Activated T-cell treated with anti-CD3 and anti-CD28 coated beads, Interleukin-2, amount 50 U/mL, for 24 hours (primary cell): Measurements from ENCODE around the gene SESN2.
A peak's percentile ranks its signal among the peaks of the same experiment; 100 is the strongest.
"Not testable (repeated sequence)": the region's sequence is repeated elsewhere in the genome, so short reads cannot be mapped to it uniquely, and the experiment has no call there.

Experiments used
- DNase-seq: peaks from one replicate; pipeline ENCODE4 v3.0.0-alpha.2; 2020
- H3K27ac Mint-ChIP-seq: 2 replicates; pipeline ENCODE4 v1.8.0; 2020; ENCODE audit warnings: mild to moderate bottlenecking, mixed read lengths
- H3K27me3 Mint-ChIP-seq: 2 replicates; pipeline ENCODE4 v1.8.0; 2020; ENCODE audit warnings: mixed read lengths
- H3K36me3 Mint-ChIP-seq: 2 replicates; pipeline ENCODE4 v1.8.0; 2020; ENCODE audit warnings: low read depth, mixed read lengths
- H3K4me1 Mint-ChIP-seq: 2 replicates; pipeline ENCODE4 v1.8.0; 2020; ENCODE audit warnings: low read depth, mixed read lengths
- H3K4me3 Mint-ChIP-seq: 2 replicates; pipeline ENCODE4 v1.8.0; 2020; ENCODE audit warnings: mild to moderate bottlenecking, moderate library complexity, mixed read lengths
- H3K9me3 Mint-ChIP-seq: 2 replicates; pipeline ENCODE4 v1.8.0; 2020; ENCODE audit warnings: mixed read lengths

Gene SESN2

DNA sequence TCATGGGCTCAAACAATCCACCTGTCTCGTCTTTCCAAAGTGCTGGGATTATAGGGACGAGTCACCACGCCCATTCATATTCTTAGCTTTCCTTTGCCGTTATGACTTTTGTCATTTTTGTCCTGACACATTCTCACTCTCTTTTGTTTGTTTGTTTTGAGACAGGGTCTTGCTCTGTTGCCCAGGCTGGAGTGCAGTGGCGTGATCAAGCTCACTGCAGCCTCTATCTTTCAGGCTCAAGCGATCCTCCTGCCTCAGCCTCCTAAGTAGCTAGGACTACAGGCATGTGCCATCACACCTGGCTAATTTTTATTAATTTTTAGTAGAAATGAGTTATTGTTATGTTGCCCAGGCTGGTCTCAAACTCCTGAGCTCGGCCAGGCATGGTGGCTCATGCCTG, 57.7 kb downstream of the SESN2 start:
- no peaks in the 10 kb centered on the region for H3K36me3 Mint-ChIP-seq
- H3K4me1 Mint-ChIP-seq, result no peaks in the 10 kb centered on the region
- H3K27me3 Mint-ChIP-seq, result no peaks in the 10 kb centered on the region
- no peak for DNase-seq
- H3K4me3 Mint-ChIP-seq, result no peak overlapping the region
- H3K9me3 Mint-ChIP-seq, result no peaks in the 10 kb centered on the region
- no peak overlapping the region for H3K27ac Mint-ChIP-seq

DNA sequence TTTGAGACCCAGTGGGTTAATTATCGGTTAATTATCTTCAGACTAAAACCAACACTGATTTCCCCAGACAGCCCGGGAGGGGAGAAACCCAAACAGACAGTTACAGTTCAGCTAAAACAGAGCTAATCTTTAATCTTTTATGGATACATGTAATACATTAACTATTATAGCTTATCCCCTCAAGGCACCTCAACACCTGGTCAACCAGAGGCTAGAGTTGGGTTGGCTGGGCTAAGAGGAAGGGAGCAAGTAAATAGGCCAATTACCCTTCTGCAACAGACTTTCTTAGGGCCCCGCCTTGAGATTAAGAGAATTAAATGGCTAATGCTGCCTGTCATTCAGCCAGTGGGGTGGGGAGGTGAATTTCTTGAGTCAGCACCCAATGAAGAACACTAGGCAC, 62.9 kb downstream of the SESN2 start:
- H3K27me3 Mint-ChIP-seq, result no peaks in the 10 kb centered on the region
- H3K4me3 Mint-ChIP-seq, result no peak overlapping the region
- no peaks in the 10 kb centered on the region for H3K9me3 Mint-ChIP-seq
- H3K4me1 Mint-ChIP-seq, result peaks cover 4% of the 10 kb centered on the region
- H3K27ac Mint-ChIP-seq, result no peak overlapping the region
- H3K36me3 Mint-ChIP-seq, result no peaks in the 10 kb centered on the region
- DNase-seq, result no peak

DNA sequence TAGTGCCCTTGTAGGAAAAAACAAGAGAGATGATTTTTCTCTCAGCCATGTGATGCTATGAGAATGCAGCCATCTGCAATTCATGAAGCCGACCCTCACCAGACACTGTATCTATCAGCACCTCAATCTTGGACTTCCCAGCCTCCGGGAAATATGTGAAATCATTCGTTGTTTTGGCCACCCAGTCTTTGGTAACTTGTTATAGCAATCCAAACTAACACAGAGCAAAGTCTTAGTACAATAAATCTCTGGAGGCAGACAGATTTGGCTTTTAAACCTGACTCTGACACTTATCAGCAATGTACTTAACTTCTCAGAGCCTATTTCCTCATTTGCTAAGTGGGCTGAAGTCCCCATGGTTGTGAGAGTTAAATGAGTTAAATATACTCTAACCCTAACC, 64.4 kb downstream of the SESN2 start:
- H3K4me3 Mint-ChIP-seq, result no peak overlapping the region
- H3K4me1 Mint-ChIP-seq, result peaks cover 14% of the 10 kb centered on the region
- H3K36me3 Mint-ChIP-seq, result peaks cover 6% of the 10 kb centered on the region
- H3K27me3 Mint-ChIP-seq, result no peaks in the 10 kb centered on the region
- no peak overlapping the region for H3K27ac Mint-ChIP-seq
- H3K9me3 Mint-ChIP-seq, result no peaks in the 10 kb centered on the region
- DNase-seq, result no peak

DNA sequence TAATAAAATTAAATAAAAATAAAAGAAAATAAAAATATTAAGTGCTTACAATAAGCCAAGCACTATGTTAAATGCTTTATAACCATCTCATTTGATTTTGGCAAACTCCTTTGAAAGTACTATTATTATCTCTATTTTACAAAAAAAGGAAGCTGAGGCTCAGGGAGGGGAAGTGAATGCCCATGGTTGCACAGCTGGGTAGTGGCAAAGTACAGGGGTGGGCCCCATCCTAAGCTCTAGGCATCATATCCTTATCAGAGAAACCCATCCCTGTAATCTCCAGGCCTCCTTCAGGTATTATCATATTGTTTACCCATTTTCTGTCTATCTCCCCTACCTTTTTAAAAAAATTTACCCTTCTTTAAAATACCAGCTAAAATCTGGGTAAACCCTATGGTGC, 67.2 kb downstream of the SESN2 start:
- no peaks in the 10 kb centered on the region for H3K27me3 Mint-ChIP-seq
- no peaks in the 10 kb centered on the region for H3K9me3 Mint-ChIP-seq
- H3K27ac Mint-ChIP-seq, result no peak overlapping the region
- peaks cover 30% of the 10 kb centered on the region for H3K36me3 Mint-ChIP-seq
- H3K4me3 Mint-ChIP-seq, result no peak overlapping the region
- no peak for DNase-seq
- peaks cover 28% of the 10 kb centered on the region for H3K4me1 Mint-ChIP-seq

DNA sequence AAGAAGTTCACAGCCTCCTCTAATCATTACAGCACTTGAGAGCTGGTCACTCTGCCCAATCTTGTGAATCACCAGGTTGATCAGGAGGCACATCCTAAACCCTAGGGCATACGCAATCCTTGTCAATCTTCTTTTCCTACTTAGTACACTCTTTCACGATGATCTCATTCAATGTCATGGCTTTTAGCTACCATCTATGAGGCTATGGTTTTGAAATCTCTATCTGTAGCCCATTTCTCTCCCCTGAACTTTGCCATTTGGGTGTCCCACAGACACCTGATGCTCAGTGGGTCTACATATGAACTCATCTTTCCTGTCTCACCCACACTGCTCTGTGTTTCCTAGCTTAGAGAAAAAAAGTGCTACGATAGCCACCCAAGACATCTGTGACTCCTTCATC, 67.7 kb downstream of the SESN2 start:
- peaks cover 29% of the 10 kb centered on the region for H3K4me1 Mint-ChIP-seq
- DNase-seq, result no peak
- peak overlapping the region; percentile 56 for H3K27ac Mint-ChIP-seq
- peaks cover 35% of the 10 kb centered on the region for H3K36me3 Mint-ChIP-seq
- peak overlapping the region; percentile 94 for H3K4me3 Mint-ChIP-seq
- H3K9me3 Mint-ChIP-seq, result no peaks in the 10 kb centered on the region
- H3K27me3 Mint-ChIP-seq, result no peaks in the 10 kb centered on the region

DNA sequence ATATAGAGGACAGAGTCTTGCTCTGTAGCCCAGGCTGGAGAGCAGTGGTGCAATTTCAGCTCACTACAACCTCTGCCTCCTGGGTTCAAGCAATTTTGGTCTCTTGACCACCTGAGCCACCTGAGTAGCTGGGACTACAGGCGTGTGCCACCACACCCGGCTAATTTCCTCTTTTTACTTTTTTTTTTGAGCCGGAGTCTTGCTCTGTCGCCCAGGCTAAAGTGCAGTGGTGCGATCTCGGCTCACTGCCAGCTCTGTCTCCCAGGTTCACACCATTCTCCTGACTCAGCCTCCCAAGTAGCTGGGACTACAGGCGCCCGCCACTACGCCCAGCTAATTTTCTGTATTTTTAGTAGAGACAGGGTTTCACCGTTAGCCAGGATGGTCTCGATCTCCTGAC, 68.1 kb downstream of the SESN2 start:
- not testable (repeated sequence) for DNase-seq, H3K27me3 Mint-ChIP-seq, H3K27ac Mint-ChIP-seq, H3K9me3 Mint-ChIP-seq
- H3K36me3 Mint-ChIP-seq, result peaks cover 39% of the 10 kb centered on the region
- H3K4me3 Mint-ChIP-seq, result peak overlapping the region; percentile 94
- H3K4me1 Mint-ChIP-seq, result peaks cover 31% of the 10 kb centered on the region

DNA sequence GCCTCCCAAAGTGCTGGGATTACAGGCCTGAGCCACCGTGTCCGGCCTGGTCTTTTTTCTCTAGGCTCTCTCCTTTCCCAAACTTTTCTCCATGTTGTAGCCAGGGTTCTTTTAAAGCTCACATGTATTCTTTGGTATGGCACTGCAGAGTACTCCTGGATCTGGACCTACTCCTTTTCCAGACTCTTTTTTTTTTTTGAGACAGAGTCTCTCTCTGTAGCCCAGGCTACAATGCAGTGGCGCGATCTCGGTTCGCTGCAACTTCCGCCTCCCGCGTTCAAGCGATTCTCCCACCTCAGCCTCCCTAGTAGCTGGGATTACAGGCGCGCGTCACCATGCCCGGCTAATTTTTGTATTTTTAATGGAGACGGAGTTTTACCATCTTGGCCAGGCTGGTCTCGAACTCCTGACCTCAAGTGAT, 68.9 kb downstream of the SESN2 start:
- Mint-ChIP-seq H3K9me3 (no peaks in the 10 kb centered on the region), H3K4me1 (peaks cover 39% of the 10 kb centered on the region), H3K27me3 (no peaks in the 10 kb centered on the region), H3K27ac (peak overlapping the region; percentile 99), H3K4me3 (peak overlapping the region; percentile 94), H3K36me3 (peaks cover 47% of the 10 kb centered on the region)
- peak; percentile 32 for DNase-seq

DNA sequence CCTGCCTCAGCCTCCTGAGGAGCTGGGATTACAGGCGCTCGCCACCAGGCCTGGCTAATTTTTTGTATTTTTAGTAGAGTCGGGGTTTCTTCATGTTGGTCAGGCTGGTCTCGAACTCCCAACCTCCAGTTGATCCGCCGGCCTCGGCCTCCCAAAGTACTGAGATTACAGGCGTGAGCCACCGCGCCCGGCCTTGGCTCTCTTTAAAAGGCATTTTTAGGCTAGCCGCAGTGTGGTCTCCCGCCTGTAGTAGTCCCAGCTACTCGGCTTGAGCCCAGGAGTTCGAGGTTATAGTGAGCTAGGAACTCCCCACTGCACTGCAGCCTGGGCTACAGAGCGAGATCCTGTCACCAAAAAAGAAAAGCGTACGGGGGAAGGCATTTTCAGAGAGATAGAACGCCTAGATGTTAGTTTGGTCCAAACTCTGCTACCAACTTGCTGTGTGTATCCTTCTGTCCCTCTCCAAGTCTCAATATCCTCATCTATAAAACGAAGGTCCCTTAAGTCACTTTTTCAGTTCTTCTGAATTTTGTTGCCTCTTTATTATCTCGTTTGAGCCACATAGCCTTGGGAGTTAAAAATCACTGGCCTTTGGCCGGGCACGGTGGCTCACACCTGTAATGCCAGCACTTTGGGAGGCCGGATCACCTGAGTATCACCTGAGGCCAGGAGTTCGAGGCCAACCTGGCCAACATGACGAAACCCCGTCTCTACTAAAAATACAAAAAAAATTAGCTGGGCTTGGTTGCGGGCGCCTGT, 70.3 kb downstream of the SESN2 start:
- Mint-ChIP-seq H3K27me3 (no peaks in the 10 kb centered on the region), H3K4me1 (peaks cover 39% of the 10 kb centered on the region), H3K4me3 (peak overlapping the region; percentile 94), H3K9me3 (no peaks in the 10 kb centered on the region), H3K36me3 (peaks cover 61% of the 10 kb centered on the region), H3K27ac (peak overlapping the region; percentile 99)
- no peak for DNase-seq
